ENCODE measurements around the gene PARD3B.

PARD3B gene

DNA sequence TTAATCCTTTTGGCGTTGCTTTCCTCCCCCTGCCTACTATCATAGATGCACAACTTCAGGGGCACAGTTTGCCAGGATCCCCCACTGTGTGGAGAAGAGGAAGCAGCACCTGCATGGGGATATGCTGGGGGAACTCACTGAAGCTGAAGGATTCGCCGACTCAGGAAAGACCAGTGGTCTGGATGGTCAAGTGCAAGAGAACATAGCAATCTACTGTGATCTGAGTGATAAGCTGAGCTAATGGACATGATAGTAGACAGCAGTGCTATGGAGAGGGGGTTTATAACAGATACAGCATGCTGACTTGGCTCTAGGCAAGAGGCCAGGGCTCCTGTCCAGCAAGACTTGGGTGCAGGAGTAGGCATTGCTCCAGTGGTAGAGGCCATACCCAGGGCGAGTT is 1012.6 kb downstream of the PARD3B start:
- FAIRE-seq (no peak), DNase-seq (ENCODE audit: insufficient read length, low spot score) (no peak)
- TF ChIP-seq POLR2A (IDR thresholded peaks at IDR 0.05; ENCODE audit: low read depth, low read length) (no peak), POU2F2 (IDR thresholded peaks at IDR 0.05; ENCODE audit: low read depth, low read length) (no peak), PAX5 (IDR thresholded peaks at IDR 0.05; ENCODE audit: insufficient read depth, low read length, severe bottlenecking) (no peak), TAF1 (IDR thresholded peaks at IDR 0.05; ENCODE audit: low read depth, low read length) (no peak), POLR2AphosphoS5 (IDR thresholded peaks at IDR 0.05; ENCODE audit: low read depth, low read length) (no peak), SPI1 (IDR thresholded peaks at IDR 0.05; ENCODE audit: low read depth, low read length) (no peak)

DNA sequence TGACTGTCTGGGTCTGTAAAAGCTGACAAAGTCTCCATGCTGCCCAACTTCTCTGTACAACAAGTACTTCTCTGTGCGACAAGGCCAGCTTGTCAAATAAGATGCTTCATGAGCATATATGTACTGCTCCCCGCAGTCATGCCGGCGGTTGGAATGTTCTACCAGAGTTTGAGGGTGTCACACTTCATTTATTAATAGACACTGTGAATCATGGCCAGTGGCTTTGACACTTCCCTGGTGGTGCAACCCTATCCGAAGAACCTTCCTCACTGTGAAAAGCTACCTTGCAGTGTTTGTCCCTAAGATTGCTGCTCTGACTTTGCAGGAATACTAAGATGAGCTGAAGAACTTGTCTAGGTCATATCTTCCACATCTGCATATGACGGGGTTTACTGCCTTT is 1016.2 kb downstream of the PARD3B start:
- DNase-seq (ENCODE audit: insufficient read length, low spot score) (no peak), FAIRE-seq (no peak)
- TF ChIP-seq POLR2AphosphoS5 (IDR thresholded peaks at IDR 0.05; ENCODE audit: low read depth, low read length) (no peak), TAF1 (IDR thresholded peaks at IDR 0.05; ENCODE audit: low read depth, low read length) (no peak), POLR2A (IDR thresholded peaks at IDR 0.05; ENCODE audit: low read depth, low read length) (no peak), SPI1 (IDR thresholded peaks at IDR 0.05; ENCODE audit: low read depth, low read length) (no peak), POU2F2 (IDR thresholded peaks at IDR 0.05; ENCODE audit: low read depth, low read length) (no peak), PAX5 (IDR thresholded peaks at IDR 0.05; ENCODE audit: insufficient read depth, low read length, severe bottlenecking) (no peak)

DNA sequence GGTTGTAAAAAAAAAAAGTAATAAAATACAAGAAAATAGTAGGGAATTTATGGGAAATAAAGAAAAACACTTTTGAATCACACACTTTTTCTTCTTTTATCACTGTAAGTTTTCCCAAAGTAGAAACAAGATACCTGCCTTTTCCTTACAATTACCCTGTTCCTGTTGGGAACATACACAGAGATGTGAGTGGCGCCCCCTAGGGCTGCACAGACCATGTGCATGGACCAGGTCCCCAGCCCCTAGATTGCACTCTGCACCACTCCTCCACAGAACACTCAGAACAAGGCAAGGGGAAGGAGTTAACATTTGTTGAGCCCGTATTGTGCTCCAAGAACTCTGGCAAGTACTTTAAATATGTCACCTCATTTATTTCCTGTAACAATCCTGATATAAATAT is 1018.4 kb downstream of the PARD3B start:
- no peak for FAIRE-seq
- TF ChIP-seq POLR2A (IDR thresholded peaks at IDR 0.05; ENCODE audit: low read depth, low read length): no peak
- no peak for TF ChIP-seq PAX5 (IDR thresholded peaks at IDR 0.05; ENCODE audit: insufficient read depth, low read length, severe bottlenecking)
- no peak for TF ChIP-seq POU2F2 (IDR thresholded peaks at IDR 0.05; ENCODE audit: low read depth, low read length)
- no peak for TF ChIP-seq POLR2AphosphoS5 (IDR thresholded peaks at IDR 0.05; ENCODE audit: low read depth, low read length)
- no peak for TF ChIP-seq SPI1 (IDR thresholded peaks at IDR 0.05; ENCODE audit: low read depth, low read length)
- TF ChIP-seq TAF1 (IDR thresholded peaks at IDR 0.05; ENCODE audit: low read depth, low read length): no peak
- DNase-seq (ENCODE audit: insufficient read length, low spot score): no peak

DNA sequence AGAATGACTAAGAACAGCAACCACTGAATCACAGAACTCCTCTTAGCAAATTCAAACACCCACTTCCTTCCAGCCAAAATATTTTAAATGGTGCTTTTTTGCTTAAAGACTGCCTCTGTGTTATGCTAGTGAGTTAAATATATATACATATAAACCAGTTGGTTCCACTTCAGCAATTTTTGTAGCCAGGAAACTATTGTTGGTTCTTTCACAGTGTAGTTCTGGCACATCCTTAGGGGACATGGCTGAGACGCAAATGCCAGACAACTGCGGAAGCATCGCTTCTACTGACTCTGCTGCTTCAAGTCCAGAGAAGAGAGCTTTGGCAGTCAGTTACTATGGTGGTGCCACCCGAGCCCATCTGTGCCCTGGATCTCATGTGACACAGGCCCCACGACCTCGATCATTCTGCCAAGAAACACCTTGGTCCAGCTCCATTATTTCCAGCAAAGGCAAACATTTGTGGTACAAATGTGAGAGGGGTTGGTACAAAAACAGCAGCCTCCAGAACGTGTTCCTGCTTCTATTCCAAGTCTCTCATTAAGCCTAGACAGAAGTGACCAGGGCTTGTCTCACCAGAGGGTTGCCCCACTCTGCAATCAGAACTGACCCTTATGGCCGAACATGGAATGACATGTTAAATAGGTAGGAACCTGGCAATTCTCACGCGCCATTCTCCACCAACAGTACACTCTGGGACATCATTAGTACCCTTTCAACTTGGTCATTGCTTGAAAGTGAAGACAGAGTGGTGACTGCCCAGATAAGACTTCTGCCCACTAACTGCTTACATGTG is 1019.3 kb downstream of the PARD3B start:
- DNase-seq (ENCODE audit: insufficient read length, low spot score) (no peak), FAIRE-seq (no peak)
- TF ChIP-seq PAX5 (IDR thresholded peaks at IDR 0.05; ENCODE audit: insufficient read depth, low read length, severe bottlenecking): no peak
- no peak for TF ChIP-seq SPI1 (IDR thresholded peaks at IDR 0.05; ENCODE audit: low read depth, low read length)
- no peak for TF ChIP-seq POU2F2 (IDR thresholded peaks at IDR 0.05; ENCODE audit: low read depth, low read length)
- no peak for TF ChIP-seq TAF1 (IDR thresholded peaks at IDR 0.05; ENCODE audit: low read depth, low read length)
- no peak for TF ChIP-seq POLR2AphosphoS5 (IDR thresholded peaks at IDR 0.05; ENCODE audit: low read depth, low read length)
- no peak for TF ChIP-seq POLR2A (IDR thresholded peaks at IDR 0.05; ENCODE audit: low read depth, low read length)

DNA sequence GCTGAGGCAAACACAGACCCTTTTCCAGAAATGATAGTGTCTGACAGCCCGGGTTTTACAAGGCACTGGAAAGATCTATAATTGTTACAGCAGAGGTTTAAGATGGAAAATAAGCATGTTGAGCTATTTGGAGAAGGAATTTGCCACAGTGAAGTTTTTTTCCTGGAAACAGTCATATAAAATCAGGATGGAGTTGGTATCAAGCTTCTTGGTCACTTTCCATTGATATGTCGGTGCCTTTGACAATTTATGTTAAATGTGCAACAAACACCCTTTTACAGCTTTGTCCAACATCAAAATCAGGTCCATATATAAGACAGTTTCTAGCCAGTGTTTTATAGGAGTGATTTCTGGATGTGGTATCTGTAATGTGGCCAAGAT is 1019.9 kb downstream of the PARD3B start:
- FAIRE-seq (no peak), DNase-seq (ENCODE audit: insufficient read length, low spot score) (no peak)
- no peak for TF ChIP-seq POLR2AphosphoS5 (IDR thresholded peaks at IDR 0.05; ENCODE audit: low read depth, low read length)
- no peak for TF ChIP-seq TAF1 (IDR thresholded peaks at IDR 0.05; ENCODE audit: low read depth, low read length)
- no peak for TF ChIP-seq PAX5 (IDR thresholded peaks at IDR 0.05; ENCODE audit: insufficient read depth, low read length, severe bottlenecking)
- no peak for TF ChIP-seq SPI1 (IDR thresholded peaks at IDR 0.05; ENCODE audit: low read depth, low read length)
- TF ChIP-seq POLR2A (IDR thresholded peaks at IDR 0.05; ENCODE audit: low read depth, low read length): no peak
- no peak for TF ChIP-seq POU2F2 (IDR thresholded peaks at IDR 0.05; ENCODE audit: low read depth, low read length)

DNA sequence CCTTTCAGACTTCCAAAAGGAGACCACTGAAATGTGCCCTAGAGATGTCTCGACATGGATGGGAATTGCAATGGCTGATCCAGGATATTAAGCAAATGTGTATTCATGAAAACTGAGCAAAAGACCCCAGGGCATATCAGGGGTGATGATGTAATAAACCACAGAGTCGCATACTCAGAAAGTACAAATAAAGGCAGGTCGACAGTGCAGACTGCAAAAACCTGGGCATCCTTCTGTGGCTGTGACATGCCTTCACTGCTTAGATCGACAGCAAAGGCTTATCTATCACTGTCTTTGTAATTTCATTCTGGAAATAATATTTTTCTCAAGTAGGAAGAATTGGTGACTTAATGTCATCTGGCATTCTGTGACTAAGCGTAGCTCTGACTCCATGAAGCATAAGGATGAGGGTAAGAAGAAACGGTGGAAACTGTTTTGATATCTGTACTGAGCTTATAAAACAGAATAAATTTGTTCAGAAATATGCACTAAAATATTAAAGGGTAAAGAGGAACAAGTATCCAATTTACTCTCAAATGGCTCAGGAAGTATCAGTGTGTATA is 1021.4 kb downstream of the PARD3B start:
- no peak for FAIRE-seq
- TF ChIP-seq TAF1 (IDR thresholded peaks at IDR 0.05; ENCODE audit: low read depth, low read length) (no peak), SPI1 (IDR thresholded peaks at IDR 0.05; ENCODE audit: low read depth, low read length) (no peak), POLR2A (IDR thresholded peaks at IDR 0.05; ENCODE audit: low read depth, low read length) (no peak), POLR2AphosphoS5 (IDR thresholded peaks at IDR 0.05; ENCODE audit: low read depth, low read length) (no peak), PAX5 (IDR thresholded peaks at IDR 0.05; ENCODE audit: insufficient read depth, low read length, severe bottlenecking) (no peak), POU2F2 (IDR thresholded peaks at IDR 0.05; ENCODE audit: low read depth, low read length) (no peak)
- no peak for DNase-seq (ENCODE audit: insufficient read length, low spot score)

DNA sequence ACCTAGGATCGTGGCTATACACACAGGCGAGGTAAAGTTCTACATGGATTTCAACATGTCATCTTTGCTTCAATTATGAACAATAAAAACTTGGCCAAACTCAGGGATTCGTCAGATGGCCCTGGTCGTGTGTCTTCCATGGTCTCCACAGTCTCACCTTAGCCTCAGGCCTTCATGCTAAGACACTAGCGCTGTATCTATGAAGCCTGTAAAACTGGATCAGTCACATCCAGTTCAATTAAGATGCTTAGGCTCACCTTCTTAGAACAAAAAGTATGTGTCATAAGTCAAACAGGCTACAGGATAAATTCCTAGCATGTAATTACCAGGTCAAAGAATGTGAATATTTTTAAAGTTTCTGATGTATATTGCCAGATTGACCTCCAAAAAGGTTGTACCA is 1023.3 kb downstream of the PARD3B start:
- DNase-seq (ENCODE audit: insufficient read length, low spot score) (no peak), FAIRE-seq (no peak)
- no peak for TF ChIP-seq POLR2A (IDR thresholded peaks at IDR 0.05; ENCODE audit: low read depth, low read length)
- no peak for TF ChIP-seq POU2F2 (IDR thresholded peaks at IDR 0.05; ENCODE audit: low read depth, low read length)
- TF ChIP-seq SPI1 (IDR thresholded peaks at IDR 0.05; ENCODE audit: low read depth, low read length): no peak
- no peak for TF ChIP-seq POLR2AphosphoS5 (IDR thresholded peaks at IDR 0.05; ENCODE audit: low read depth, low read length)
- no peak for TF ChIP-seq TAF1 (IDR thresholded peaks at IDR 0.05; ENCODE audit: low read depth, low read length)
- no peak for TF ChIP-seq PAX5 (IDR thresholded peaks at IDR 0.05; ENCODE audit: insufficient read depth, low read length, severe bottlenecking)

DNA sequence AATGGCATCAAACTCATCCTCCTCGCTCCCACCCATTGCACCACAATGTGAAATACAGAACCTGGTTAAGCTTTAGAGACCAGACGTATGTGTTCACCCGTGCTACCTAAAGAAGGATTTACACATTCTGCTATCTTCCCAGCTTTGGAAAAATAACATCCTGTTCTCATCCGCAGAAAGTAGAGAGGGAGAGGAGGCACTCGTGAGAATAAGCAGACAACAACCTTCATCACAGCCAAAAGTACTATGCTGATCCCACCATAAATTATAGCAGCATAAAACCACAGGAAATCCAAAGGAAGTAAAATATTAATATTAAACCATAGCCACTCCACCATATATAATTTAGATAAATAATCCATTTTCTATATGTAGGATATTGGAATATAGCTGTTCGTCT is 1025.4 kb downstream of the PARD3B start:
- TF ChIP-seq PAX5 (IDR thresholded peaks at IDR 0.05; ENCODE audit: insufficient read depth, low read length, severe bottlenecking): no peak
- FAIRE-seq (no peak), DNase-seq (ENCODE audit: insufficient read length, low spot score) (no peak)

DNA sequence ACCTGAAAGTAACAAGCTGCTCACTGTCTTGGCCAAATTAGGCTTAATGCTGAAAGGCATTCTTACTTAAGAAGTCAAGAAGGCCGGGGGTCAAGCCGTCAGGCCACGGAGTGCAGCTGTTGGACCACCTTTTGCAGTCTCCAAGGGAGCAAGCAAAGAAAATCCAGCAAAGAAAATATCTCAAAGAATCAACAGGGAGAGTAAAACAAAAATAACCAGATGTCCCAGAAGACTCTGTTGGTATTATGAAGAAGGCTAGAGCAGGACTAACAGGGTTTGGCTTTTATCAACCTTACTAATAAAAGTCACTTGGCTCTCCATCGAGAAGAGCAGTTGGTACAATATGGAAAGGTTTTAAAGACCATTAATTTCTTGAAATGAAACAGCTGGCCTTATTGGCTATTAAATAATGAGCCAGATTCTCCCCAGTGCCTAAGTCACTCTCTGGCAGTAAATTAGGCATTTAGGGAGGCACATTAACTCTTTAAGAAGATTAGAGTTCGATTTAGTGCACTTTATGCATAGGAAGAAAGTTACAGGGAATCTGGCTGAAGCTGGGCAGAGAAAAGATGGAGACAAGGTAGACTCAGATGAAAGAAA is 1026.2 kb downstream of the PARD3B start:
- DNase-seq (ENCODE audit: insufficient read length, low spot score): no peak
- no peak for TF ChIP-seq POLR2A (IDR thresholded peaks at IDR 0.05; ENCODE audit: low read depth, low read length)
- TF ChIP-seq TAF1 (IDR thresholded peaks at IDR 0.05; ENCODE audit: low read depth, low read length): no peak
- TF ChIP-seq POLR2AphosphoS5 (IDR thresholded peaks at IDR 0.05; ENCODE audit: low read depth, low read length): no peak
- no peak for TF ChIP-seq PAX5 (IDR thresholded peaks at IDR 0.05; ENCODE audit: insufficient read depth, low read length, severe bottlenecking)
- TF ChIP-seq POU2F2 (IDR thresholded peaks at IDR 0.05; ENCODE audit: low read depth, low read length): no peak
- no peak for TF ChIP-seq SPI1 (IDR thresholded peaks at IDR 0.05; ENCODE audit: low read depth, low read length)

More for the DNA sequence above, 1026.2 kb downstream of the PARD3B start:
- no peak for FAIRE-seq

Data from GM12891 (cell line).